GM21367 (cell line): Measurements from ENCODE around the gene MAVS.

Source experiments
- ATAC-seq: cut with Tn5 transposase; IDR thresholded peaks from one replicate; pipeline ENCODE4 v1.9.1; 2021; ENCODE audit not compliant: unreplicated experiment

The MAVS gene

DNA sequence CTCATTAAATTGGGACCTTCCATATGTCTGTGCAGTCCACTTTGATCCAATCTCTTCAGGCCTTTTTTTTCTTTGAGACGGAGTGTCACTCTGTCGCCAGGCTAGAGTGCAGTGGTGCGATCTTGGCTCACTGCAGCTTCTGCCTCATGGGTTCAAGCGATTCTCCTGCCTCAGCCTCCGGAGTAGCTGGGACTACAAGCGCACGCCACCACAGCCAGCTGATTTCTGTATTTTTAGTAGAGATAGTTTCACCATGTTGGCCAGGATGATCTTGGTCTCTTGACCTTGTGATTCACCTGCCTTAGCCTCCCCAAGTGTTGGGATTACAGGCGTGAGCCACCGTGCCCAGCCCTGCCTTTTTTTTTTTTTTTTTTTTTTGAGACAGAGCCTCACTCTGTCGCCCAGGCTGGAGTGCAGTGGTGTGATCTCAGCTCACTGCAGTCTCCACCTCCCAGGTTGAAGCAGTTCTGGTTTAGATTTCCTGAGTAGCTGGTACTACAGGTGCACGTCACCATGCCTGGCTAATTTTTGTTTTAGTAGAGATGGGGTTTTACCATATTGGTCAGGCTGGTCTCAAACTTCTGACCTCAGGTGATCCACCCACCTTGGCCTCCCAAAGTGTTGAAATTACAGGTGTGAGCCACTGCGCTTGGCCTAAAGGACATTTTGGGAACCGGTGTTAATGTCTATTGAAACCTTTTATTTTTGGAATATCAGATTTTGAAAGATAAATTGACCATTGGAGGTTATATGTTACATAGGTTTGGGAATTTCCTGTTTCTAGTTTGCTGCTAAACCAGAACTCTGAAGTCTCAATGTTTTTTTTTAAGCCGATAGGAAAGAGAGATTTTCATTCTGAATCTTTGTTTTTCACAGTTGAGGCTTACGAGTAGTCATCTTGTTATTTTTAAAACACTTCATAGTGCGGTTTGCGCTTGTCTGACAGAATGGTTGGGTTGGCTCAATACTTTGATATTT is 60.4 kb downstream of the MAVS start:
- peak; percentile 71 for ATAC-seq

DNA sequence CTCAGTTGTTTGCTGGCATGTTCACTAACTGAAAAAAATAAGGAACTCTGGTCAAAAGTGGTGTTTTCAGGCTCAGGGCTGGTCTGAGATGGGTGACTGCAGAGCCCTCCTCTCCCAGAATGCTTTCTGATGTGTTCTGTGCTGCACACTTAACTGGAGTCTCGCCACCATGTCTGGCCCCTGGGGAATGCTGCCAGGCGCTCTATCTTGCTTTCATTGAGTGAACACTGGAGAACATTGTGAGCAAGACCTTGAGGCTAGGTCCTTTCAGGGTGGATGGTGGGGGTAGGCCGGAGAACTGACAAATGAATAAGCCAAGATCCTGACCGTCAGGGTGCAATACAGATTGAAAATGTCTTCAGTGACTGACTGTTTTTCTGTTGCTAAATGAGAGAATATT is 62.0 kb downstream of the MAVS start:
- no peak for ATAC-seq

DNA sequence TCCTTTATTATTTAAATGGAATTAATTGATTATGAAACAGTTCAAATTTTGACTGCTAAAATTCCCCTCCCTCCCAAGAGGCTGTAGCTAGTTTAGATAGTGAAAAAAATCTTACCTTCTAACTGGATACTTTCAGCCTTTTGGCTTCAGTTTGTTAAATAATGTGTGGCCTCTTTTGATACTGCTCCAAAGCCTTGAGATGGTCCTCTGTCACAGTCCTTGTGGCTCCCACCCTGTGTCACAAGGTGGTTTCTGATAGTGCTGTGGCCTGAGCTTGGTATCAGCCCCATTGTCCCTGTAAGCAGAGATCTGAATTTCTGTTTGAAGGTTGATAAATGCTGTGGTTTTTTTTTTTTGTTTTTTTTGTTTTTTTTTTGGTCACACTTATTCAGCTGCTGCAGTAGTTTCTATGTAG is 63.3 kb downstream of the MAVS start:
- ATAC-seq = no peak

DNA sequence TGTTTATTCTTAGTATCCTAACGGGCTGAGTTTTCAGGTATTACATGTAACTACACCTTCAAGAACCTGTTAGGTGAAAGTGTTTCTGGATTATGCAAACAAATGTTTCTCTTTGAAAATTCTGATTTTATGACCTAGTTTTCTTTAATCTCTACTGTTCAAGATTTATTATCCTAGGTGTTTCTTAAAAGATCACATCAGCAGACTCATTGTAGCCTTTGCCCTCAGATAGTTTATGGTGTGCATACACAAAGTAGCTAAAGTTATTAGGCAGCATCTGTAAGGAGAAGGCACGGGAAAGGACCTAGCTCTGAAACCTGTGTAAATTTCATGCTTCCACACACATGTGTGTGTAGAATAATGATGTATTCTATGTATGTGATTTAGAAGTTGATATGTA is 64.2 kb downstream of the MAVS start:
- no peak for ATAC-seq

DNA sequence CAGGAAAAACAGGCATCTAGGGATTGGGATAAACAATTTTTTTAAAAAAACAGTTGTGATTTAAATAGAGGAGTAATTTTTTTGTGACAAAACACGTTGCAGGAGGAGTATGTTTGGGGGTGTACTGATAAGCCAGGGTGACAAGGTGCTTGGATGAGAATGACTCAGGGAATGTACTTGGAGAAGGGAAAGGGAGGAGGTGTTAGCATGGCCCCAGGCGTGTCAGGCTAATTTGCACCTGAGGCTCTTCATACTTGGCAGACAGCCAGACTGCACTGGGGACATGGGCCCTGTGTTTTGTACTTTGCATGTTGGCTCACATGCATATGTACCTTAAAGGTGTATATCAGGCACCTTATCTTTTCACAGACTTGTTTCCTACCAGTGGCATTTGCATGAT is 65.3 kb downstream of the MAVS start:
- ATAC-seq = no peak

DNA sequence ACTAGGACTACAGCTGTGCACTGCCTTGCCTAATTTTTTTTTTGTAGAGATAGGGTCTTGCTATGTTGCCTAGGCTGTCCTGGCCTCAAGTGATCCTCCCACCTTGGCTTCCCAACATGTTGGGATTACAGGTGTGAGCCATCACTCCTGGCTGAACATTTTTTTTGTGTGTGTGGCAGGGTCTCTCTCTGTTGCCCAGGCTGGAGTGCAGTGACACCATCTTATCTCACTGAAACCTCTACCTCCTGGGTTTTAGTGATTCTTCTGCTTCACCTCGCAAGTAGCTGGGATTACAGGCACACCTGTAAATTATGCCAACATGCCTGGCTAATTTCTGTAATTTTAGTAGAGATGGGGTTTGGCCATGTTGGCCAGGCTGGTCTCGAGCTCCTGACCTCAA is 67.8 kb downstream of the MAVS start:
- no peak for ATAC-seq

DNA sequence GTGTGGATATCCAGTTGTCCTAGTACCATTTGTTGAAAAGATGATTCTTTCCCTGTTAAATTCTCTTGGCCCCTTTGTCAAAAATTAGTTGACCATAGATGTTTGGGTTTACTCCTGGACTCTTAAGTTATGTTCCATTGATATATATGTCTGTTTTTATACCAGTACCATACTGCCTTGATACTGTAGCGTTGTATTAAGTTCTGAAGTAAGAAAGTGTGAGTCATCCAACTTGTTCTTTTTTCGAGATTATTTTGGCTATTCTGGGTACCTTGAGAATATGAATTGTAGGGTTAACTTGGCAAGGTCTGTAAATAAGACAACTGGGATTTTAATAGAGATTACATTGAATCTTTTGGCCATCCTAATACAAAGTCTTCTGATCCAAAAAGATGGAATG is 69.1 kb downstream of the MAVS start:
- no peak for ATAC-seq

DNA sequence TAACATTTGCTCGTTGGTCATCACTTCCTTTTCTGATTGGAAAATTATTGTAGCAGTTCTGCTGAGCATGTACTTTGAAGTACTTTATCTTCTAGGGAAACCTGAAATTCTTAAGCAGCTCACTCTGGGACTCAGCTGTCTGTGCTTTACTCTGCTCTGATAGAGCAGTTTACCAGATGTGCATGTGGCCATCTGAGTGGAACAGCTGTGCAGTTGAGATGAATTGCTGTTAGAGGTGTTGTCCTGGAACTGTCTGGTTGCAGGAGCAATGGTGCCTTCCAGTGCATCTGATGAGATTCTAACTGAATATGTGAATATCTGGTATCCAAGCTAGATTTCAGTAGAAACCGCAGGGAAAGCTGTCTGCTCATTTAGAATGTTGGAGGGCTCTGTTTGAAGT is 69.7 kb downstream of the MAVS start:
- no peak for ATAC-seq

DNA sequence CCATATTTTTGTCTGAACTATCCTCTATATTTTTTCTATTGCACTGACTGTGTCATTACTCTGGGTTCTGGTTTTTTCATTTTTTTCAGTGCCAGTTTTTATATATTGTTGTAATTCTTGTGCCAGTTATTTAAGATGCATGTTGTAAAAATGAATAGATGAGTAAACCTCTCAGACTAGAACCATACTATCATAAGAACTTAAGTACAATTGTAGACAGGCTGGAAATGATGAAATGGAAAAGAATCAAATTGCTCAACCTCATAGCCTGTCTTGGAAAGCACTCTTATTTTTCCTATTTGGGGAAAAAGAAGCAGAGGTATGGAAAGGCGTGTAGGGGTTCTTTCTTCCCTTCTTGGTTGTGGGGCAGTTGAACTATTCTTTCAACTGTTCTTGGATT is 72.7 kb downstream of the MAVS start:
- ATAC-seq = no peak

DNA sequence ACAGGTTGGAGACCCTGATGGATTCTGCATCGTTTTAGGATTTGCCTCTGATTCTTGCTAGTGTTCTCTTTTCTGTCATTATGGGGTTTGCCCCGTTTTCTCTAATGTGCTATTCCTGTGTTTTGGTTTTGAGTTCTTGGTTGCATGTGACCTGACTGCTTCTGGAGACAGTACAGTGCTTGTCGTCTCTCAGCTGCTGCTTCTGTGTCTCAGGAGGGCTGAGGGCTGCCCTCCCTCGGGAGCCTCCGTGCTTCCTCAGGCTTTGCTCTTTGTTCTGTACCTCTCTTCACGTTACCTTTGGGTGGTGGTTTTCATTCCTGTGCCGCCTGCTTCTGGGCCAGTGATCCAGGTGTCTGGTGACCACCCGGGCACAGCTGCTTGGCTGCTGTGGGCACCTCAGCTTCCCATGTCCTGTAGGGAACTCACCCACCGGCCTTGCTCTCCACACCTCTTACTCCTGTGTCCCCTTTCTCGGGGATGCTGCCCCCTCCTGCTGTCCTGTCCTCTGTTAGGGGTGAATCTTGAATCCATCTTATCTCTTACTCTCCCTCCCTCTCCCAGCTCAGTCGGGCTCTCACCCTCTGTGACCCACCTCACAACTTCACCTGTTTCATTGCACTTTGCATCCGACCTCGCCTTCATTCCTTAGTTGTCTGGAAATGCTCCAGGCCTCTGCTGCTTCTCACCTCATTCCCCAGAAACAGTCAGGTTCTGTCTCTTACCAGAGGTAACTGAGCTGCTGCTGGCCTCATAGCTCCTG is 75.8 kb downstream of the MAVS start:
- ATAC-seq = no peak

DNA sequence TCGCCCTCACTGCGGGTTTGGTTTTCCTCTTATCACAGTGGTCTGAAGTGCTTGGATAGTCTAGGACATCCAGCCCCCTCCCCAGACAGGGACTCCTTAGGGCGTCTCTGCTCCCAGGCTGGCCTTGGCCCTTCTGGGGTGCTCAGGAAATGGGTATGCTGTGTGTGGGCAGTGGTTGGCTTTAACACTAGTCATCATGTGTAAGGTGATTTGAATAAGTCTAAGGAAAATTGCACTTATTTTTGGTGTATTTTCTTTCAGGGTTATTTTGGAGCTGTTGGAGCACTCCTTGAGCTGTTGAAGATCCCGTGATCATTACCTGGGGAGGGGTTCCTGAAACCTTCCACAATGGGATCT is 76.3 kb downstream of the MAVS start:
- ATAC-seq = no peak

DNA sequence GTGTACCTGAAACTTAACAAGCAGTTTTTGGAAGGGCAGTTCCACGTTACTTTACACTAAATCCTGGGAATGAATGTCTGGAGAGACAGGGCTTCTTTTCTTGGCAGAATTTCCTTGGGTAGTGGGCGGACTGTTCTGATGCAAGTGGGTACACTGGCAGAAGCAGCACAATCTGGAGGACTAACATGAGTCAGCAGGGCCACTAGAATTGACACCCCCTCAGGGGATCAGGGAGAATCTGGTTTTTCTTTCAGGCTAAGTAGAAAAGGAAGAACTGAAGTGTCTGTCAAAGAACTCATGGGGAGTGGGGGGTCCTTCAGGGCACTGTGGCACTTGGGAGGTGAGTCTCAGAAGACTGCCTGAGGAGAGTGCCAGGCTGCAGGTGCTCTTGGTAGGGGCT is 77.2 kb downstream of the MAVS start:
- ATAC-seq = no peak

DNA sequence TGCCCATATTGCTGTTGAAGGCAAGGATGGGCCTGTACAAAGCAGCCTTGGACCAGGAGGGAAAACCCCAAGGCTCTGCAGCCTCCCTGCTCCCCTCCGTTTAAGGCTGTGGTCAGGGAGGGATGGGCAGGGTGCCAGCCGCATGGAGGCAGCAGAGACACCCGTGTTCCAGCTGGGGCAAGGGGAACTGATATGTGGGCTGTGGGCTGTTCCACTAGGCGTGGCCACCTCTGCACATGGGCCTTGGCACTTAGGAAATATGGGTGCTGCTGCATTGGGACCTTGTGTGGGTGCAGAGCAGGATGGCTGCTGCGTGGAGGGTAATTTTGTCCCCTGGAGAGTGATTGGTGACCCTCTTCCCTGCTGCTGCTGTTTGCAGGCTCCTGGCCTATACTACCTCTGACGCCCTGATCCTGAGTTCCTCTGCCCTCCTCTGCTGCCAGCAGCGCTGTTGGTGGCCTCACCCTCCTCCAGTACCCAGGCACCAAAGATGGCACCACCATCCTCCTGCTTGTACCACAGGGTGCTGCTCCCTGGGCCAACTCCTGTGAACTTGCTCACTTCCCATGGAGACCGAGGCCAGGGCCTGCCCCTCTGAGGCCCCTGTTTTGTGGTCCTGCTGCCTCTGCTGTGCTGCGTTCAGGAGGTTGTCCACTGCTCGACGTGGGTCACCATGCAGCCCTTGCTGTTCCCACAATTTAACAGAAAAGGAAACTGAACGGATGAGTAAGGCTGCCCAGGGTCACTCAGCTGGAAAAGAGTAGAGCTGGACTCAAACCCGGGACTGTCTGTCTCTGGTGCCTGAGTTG is 77.9 kb downstream of the MAVS start:
- ATAC-seq = no peak

DNA sequence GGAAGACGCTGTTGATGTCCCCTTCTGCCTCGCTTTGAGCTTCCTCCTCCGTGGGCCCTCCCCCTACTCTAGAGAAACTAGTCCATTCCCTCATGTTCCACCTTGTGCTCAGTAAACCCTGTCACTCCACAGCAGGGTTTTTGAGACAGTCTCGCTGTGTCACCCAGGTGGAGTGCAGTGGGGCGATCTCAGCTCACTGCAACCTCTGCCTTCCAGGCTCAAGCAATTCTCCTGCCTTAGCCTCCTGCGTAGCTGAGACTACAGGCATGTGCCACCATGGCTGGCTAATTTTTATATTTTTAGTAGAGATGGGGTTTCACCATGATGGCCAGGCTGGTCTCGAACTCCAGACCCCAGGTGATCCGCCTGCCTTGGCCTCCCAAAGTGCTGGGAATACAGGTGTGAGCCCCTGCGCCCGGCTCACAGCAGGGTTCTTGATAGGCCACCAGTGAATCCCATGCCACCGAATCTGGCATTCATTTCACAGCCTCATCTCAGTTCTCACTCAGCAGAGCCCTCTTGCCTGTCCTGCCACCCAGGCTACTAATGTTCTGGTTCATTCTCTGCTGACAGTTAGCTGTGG is 78.6 kb downstream of the MAVS start:
- ATAC-seq = no peak
